SH-SY5Y (cell line): ENCODE data around the gene MALSU1.

Source experiments
- GATA2 ChIP-seq: IDR thresholded peaks from 2 replicates; pipeline ENCODE4 v1.6.1; 2011; ENCODE audit warnings: mild to moderate bottlenecking, low read depth, low read length
- GATA3 ChIP-seq: IDR thresholded peaks from 2 replicates; pipeline ENCODE4 v1.6.1; 2011; ENCODE audit warnings: low read depth, mild to moderate bottlenecking, low read length, moderate library complexity

DNA sequence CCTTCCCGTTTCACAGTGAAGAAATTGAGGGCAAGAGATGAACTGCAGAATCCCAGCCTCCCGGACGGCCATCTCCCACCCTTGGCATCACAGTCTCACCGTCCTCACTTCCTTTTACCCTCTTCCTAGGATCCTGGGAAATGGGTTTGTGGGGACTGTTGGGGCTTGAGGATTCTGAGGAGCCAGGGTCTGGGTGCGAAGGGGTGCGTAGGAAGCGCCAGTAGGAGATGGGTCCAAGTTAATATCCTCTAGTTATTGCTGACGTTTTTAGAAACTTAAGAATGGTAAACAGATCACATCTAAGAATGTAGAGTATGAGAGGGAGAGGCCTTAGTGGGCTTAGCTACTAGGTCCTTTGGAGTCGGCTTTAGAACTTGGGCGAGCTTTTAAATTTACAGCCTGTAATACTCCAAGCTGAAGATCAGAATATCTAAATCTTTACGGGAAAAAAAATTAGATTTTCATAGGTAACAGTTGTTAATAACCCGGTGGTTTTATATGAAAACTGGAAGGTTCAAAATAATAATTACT lies 696 bp downstream of the MALSU1 start:
- TF ChIP-seq GATA2, result no peak
- no peak for TF ChIP-seq GATA3
